ENCODE measurements around the gene CEP131. TPM values are rescaled to one million over a fixed set of nuclear protein-coding genes. Genes with fewer than 3 reads are reported as not detected.

The CEP131 gene
- total RNA-seq, 2 donors from 2014 or later, result 23.2 to 28.0 TPM

DNA sequence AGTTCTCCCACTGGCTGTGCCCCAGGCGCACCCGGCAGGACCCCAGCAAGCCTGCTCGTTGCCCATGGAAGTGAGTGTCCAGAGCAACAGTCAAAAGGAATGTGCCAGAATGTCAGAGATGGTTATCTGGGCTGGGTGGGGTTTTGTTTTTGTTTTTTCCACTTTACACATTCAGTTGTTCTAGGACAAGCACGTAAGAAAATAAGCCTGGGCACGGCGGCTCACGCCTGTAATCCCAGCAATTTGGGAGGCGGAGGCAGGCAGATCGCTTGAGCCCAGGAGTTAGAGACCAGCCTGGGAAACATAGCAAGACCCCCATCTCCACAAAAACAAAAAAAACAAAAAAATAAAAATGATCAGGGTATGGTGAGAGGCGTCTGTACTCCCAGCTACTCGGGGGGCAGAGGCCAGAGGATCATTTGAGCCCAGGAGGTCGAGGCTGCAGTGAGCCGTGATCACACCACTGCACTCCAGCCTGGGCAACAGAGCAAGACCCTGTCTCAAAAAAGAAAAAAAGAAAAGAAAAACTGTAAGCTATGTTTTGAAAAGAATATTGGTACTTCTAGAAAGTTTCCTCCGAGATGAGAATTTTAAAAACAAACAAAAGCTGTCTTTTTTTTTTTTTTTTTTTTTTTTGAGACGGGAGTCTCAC, 24.7 kb upstream of the CEP131 start:
- Histone ChIP-seq H3K9me3 (ENCODE audit: control insufficient read depth, low read length) (no peaks in the 10 kb centered on the region), H3K36me3 (ENCODE audit: control insufficient read depth, insufficient read depth, low read length) (peaks cover 2% of the 10 kb centered on the region), H3K27ac (ENCODE audit: low read depth, low read length) (no peak overlapping the region), H3K9ac (ENCODE audit: extremely low read depth, low read length, poor library complexity, severe bottlenecking) (no peak overlapping the region), H3K27me3 (ENCODE audit: control insufficient read depth, insufficient read depth, low read length, poor library complexity, severe bottlenecking) (no peaks in the 10 kb centered on the region), H3K4me1 (ENCODE audit: control insufficient read depth, insufficient read depth, low read length) (no peaks in the 10 kb centered on the region), H3K4me3 (ENCODE audit: low read length) (no peak overlapping the region)
- Mint-ChIP-seq H3K4me3 (no peak overlapping the region), H3K4me1 (no peaks in the 10 kb centered on the region), H3K36me3 (ENCODE audit: low read depth) (peaks cover 14% of the 10 kb centered on the region), H3K27ac (no peak overlapping the region), H3K9me3 (no peaks in the 10 kb centered on the region), H3K27me3 (ENCODE audit: insufficient read depth) (no peaks in the 10 kb centered on the region)
- 90 to 91% methylated on average over 6 to 14 of the region's 15 CpGs for WGBS, 2 experiments (ENCODE audit: insufficient coverage in 1 of 2, insufficient read length in 1 of 2)
- no peak for DNase-seq
- TF ChIP-seq, protein P1, sequence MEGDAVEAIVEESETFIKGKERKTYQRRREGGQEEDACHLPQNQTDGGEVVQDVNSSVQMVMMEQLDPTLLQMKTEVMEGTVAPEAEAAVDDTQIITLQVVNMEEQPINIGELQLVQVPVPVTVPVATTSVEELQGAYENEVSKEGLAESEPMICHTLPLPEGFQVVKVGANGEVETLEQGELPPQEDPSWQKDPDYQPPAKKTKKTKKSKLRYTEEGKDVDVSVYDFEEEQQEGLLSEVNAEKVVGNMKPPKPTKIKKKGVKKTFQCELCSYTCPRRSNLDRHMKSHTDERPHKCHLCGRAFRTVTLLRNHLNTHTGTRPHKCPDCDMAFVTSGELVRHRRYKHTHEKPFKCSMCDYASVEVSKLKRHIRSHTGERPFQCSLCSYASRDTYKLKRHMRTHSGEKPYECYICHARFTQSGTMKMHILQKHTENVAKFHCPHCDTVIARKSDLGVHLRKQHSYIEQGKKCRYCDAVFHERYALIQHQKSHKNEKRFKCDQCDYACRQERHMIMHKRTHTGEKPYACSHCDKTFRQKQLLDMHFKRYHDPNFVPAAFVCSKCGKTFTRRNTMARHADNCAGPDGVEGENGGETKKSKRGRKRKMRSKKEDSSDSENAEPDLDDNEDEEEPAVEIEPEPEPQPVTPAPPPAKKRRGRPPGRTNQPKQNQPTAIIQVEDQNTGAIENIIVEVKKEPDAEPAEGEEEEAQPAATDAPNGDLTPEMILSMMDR (conservative IDR thresholded peaks at IDR 0.05), result no peak

DNA sequence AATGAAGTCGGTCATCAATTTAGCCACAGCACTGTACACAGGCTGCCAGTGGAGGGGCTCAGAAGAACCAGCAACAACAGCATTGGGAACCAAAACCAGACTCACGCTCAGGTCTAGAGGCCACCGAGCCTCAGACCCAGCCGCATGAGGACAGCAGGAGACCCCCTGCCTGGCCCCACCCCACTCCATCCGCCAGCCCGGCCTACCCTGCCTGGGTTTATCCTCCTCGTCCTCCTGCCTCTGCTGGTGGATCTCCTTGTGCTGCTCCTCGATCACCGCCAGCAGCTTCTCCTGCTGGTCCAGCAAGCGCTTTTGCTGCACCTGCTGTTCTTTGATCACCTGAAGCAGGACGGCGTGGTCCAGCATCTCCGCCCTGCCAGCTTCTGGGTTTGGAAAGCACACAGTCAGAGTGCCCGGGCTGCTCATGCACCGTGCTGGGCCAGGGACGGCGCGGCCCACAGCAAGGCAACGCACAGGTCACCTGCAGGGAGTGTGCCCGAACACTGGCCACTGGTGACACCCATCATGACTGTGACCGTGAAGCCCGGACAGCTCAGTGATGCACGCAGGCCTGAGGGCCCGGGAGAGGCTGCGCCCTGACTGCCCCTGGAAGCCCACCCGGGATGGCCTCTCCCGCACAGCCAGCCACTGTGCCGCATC, 24.0 kb upstream of the CEP131 start:
- H3K27ac ChIP-seq (ENCODE audit: low read depth, low read length), result no peak overlapping the region
- no peak overlapping the region for H3K4me3 ChIP-seq (ENCODE audit: low read length)
- no peaks in the 10 kb centered on the region for H3K27me3 ChIP-seq (ENCODE audit: control insufficient read depth, insufficient read depth, low read length, poor library complexity, severe bottlenecking)
- H3K27ac Mint-ChIP-seq, result peak overlapping the region; percentile 64
- peaks cover 2% of the 10 kb centered on the region for H3K36me3 ChIP-seq (ENCODE audit: control insufficient read depth, insufficient read depth, low read length)
- WGBS, 2 experiments (ENCODE audit: insufficient coverage in 1 of 2, insufficient read length in 1 of 2), result 89 to 94% methylated on average over 7 to 28 of the region's 28 CpGs
- peaks cover 12% of the 10 kb centered on the region for H3K36me3 Mint-ChIP-seq (ENCODE audit: low read depth)
- no peak overlapping the region for H3K9ac ChIP-seq (ENCODE audit: extremely low read depth, low read length, poor library complexity, severe bottlenecking)
- H3K9me3 ChIP-seq (ENCODE audit: control insufficient read depth, low read length), result no peaks in the 10 kb centered on the region
- no peaks in the 10 kb centered on the region for H3K4me1 Mint-ChIP-seq
- TF ChIP-seq, protein P1 (conservative IDR thresholded peaks at IDR 0.05), result no peak
- H3K4me1 ChIP-seq (ENCODE audit: control insufficient read depth, insufficient read depth, low read length), result no peaks in the 10 kb centered on the region
- no peak for DNase-seq
- no peaks in the 10 kb centered on the region for H3K9me3 Mint-ChIP-seq
- no peak overlapping the region for H3K4me3 Mint-ChIP-seq
- no peaks in the 10 kb centered on the region for H3K27me3 Mint-ChIP-seq (ENCODE audit: insufficient read depth)

DNA sequence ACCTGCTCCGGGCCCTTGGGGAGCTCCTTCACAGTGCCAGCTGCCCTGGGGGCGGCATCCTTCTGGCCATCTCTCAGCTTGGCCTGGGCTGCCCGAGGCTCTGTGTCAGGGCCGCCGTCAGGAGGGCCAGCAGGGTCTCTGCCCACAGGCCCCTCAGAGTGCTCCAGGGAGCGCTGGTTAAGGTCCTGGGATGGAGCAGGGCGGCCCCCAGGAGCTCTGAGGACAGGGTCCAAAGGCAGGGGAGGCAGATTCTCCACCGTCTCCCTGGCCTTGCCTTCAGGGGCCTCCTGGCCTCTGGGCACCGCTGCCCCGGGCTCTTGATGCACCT, 23.5 kb upstream of the CEP131 start:
- Histone ChIP-seq H3K4me3 (ENCODE audit: low read length) (no peak overlapping the region), H3K36me3 (ENCODE audit: control insufficient read depth, insufficient read depth, low read length) (peaks cover 4% of the 10 kb centered on the region), H3K9ac (ENCODE audit: extremely low read depth, low read length, poor library complexity, severe bottlenecking) (no peak overlapping the region), H3K27ac (ENCODE audit: low read depth, low read length) (no peak overlapping the region), H3K27me3 (ENCODE audit: control insufficient read depth, insufficient read depth, low read length, poor library complexity, severe bottlenecking) (no peaks in the 10 kb centered on the region), H3K9me3 (ENCODE audit: control insufficient read depth, low read length) (no peaks in the 10 kb centered on the region), H3K4me1 (ENCODE audit: control insufficient read depth, insufficient read depth, low read length) (no peaks in the 10 kb centered on the region)
- no peak overlapping the region for H3K27ac Mint-ChIP-seq
- no peak for DNase-seq
- H3K4me3 Mint-ChIP-seq, result no peak overlapping the region
- 97 to 99% methylated on average over 10 of the region's 10 CpGs for WGBS, 2 experiments (ENCODE audit: insufficient coverage in 1 of 2, insufficient read length in 1 of 2)
- no peaks in the 10 kb centered on the region for H3K27me3 Mint-ChIP-seq (ENCODE audit: insufficient read depth)
- H3K9me3 Mint-ChIP-seq, result no peaks in the 10 kb centered on the region
- peaks cover 12% of the 10 kb centered on the region for H3K36me3 Mint-ChIP-seq (ENCODE audit: low read depth)
- no peaks in the 10 kb centered on the region for H3K4me1 Mint-ChIP-seq
- TF ChIP-seq, protein P1 (conservative IDR thresholded peaks at IDR 0.05), result no peak
